K562 (cell line): ENCODE data around the gene LRRC10B. TPM values are rescaled to one million over a fixed set of nuclear protein-coding genes. Genes with fewer than 3 reads are reported as not detected.

ENCODE experiments used
- ATAC-seq: fragments of 200-7000 bp; cut with Tn5 transposase; 3 replicates; pipeline ENCODE4 v1.9.1; 2020; ENCODE audit warnings: moderate library complexity
- BruUV-seq: library from RNA; stranded (reverse); fragments of 400-500 nt; replicated peaks from 2 replicates; lab custom pipeline; 2021; lab: Mats Ljungman, UMichigan
- CTCF ChIA-PET: fragments of 300-600 bp; formaldehyde crosslinking; extraction: SDS; loops from one replicate; lab custom pipeline; 2021; ENCODE audit warnings: low intra/inter-chr PET ratio; lab: Yijun Ruan, JAX
- POLR2A ChIA-PET: fragments of 300-600, 350-650 bp; sonication (Branson Sonifier 250); formaldehyde crosslinking; extraction: SDS; loops from one replicate; lab custom pipeline; 2021; ENCODE audit warnings: antibody characterized with exemption, inconsistent platforms; lab: Yijun Ruan, JAX
- DNase-seq, 4 experiments: peaks; one replicate each; pipeline versions ENCODE4 v3.0.0 to v3.0.0-alpha.2; 2011 to 2018; ENCODE audit warnings: low spot score in 3 of 4, mixed read lengths in 3 of 4; ENCODE audit errors: extremely low read depth in 1 of 4
- FAIRE-seq: peaks from 2 replicates; lab custom pipeline; 2011; peaks lifted over from hg19 to GRCh38; lab: Jason Lieb, UNC
- H2AFZ ChIP-seq: 2 replicates; pipeline ENCODE4 v1.6.0; 2011; ENCODE audit warnings: low read depth, low read length, control low read depth, inconsistent platforms
- H3K27ac ChIP-seq: fragments of 200-600 bp; 3 replicates; pipeline ENCODE4 v1.8.0; 2011; ENCODE audit warnings: low read depth, mild to moderate bottlenecking, control low read depth, inconsistent platforms, low read length, moderate library complexity, mixed read lengths; ENCODE audit errors: extremely low read depth
- H3K27me3 ChIP-seq, 2 experiments: fragments of 300-600 bp in 1 of 2; 2 replicates in 1 of 2; 3 replicates in 1 of 2; pipeline versions ENCODE4 v1.6.0 to v1.8.0; 2011; ENCODE audit warnings: inconsistent platforms in 2 of 2, low read length in 2 of 2, mild to moderate bottlenecking in 1 of 2, mixed read lengths in 1 of 2, moderate library complexity in 1 of 2; ENCODE audit not compliant: control insufficient read depth in 2 of 2, insufficient read depth in 2 of 2
- H3K36me3 ChIP-seq: fragments of 300-600 bp; 3 replicates; pipeline ENCODE4 v1.8.0; 2011; ENCODE audit warnings: mild to moderate bottlenecking, low read length, inconsistent platforms; ENCODE audit not compliant: control insufficient read depth, insufficient read depth
- H3K4me1 ChIP-seq, 2 experiments: fragments of 200-600 bp in 1 of 2; replicated peaks in 1 of 2; 2 replicates in 1 of 2; 3 replicates in 1 of 2; pipeline versions ENCODE4 v1.5.1 to v1.8.0; 2011; ENCODE audit warnings: inconsistent platforms in 2 of 2, low read length in 2 of 2, mild to moderate bottlenecking in 1 of 2, mixed read lengths in 1 of 2, moderate library complexity in 1 of 2; ENCODE audit not compliant: control insufficient read depth in 2 of 2, insufficient read depth in 2 of 2
- H3K4me2 ChIP-seq: 2 replicates; pipeline ENCODE4 v1.6.1; 2011; ENCODE audit warnings: low read length, control low read depth, inconsistent platforms, mixed read lengths; ENCODE audit not compliant: insufficient read depth
- H3K4me3 ChIP-seq: fragments of 200-600 bp; sonication (generic), shearing (Covaris generic); 2 replicates; pipeline ENCODE4 v1.5.1; 2016; ENCODE audit warnings: control low read depth, inconsistent platforms
- H3K79me2 ChIP-seq: fragments of 200-600 bp; 3 replicates; pipeline ENCODE4 v1.8.0; 2011; ENCODE audit warnings: low read length, inconsistent platforms; ENCODE audit not compliant: control insufficient read depth, insufficient read depth
- H3K9ac ChIP-seq, 2 experiments: 2 replicates each; pipeline versions ENCODE4 v1.6.0 to v1.6.1; 2011; ENCODE audit warnings: low read depth in 2 of 2, low read length in 2 of 2, control low read depth in 1 of 2, inconsistent platforms in 1 of 2, mild to moderate bottlenecking in 1 of 2, mixed read lengths in 1 of 2; ENCODE audit not compliant: insufficient read depth in 1 of 2
- H3K9me1 ChIP-seq: one replicate; pipeline ENCODE4 v1.6.0; 2011; ENCODE audit warnings: inconsistent platforms, mild to moderate bottlenecking, low read length, moderate library complexity; ENCODE audit not compliant: control insufficient read depth, insufficient read depth
- H3K9me3 ChIP-seq: replicated peaks from 2 replicates; pipeline ENCODE4 v1.5.1; 2011; ENCODE audit warnings: low read depth, low read length, inconsistent platforms; ENCODE audit not compliant: control insufficient read depth, insufficient read depth
- H4K20me1 ChIP-seq: replicated peaks from 2 replicates; pipeline ENCODE4 v1.6.1; 2011; ENCODE audit warnings: low read length, inconsistent platforms, mixed read lengths; ENCODE audit not compliant: control insufficient read depth, insufficient read depth
- FOXK1 ChIP-seq: sonication (generic); formaldehyde crosslinking; IDR thresholded peaks from 2 replicates; pipeline ENCODE4 v1.8.0; 2022; ENCODE audit warnings: missing genetic modification reagents, mild to moderate bottlenecking, borderline replicate concordance
- MAFK ChIP-seq: IDR thresholded peaks from 2 replicates; pipeline ENCODE4 v1.6.1; 2011; ENCODE audit warnings: low read length, improper control_type of control experiment
- MIER1 ChIP-seq: fragments of 450-650 bp; IDR thresholded peaks from 2 replicates; pipeline ENCODE4 v1.6.1; 2016; ENCODE audit warnings: antibody characterized with exemption, mild to moderate bottlenecking, low read depth
- PHF20 ChIP-seq: fragments of 450-650 bp; IDR thresholded peaks from 2 replicates; pipeline ENCODE4 v1.6.1; 2018; ENCODE audit not compliant: partially characterized antibody
- SMARCA4 ChIP-seq: fragments of 450-650 bp; IDR thresholded peaks from 2 replicates; pipeline ENCODE4 v1.6.1; 2016
- TCFL5 ChIP-seq: fragments of 250-450 bp; sonication (Bioruptor Pico); conservative IDR thresholded peaks from 2 replicates; pipeline ENCODE4 v1.6.1; 2021; ENCODE audit warnings: mild to moderate bottlenecking, moderate library complexity, matching md5 sums
- ZMIZ1 ChIP-seq, 2 experiments: fragments of 150-350 bp in 1 of 2; IDR thresholded peaks; 2 replicates each; pipeline ENCODE4 v1.6.1; 2012 to 2016; ENCODE audit warnings: low read depth in 2 of 2, low read length in 2 of 2, mild to moderate bottlenecking in 1 of 2, moderate library complexity in 1 of 2
- ZNF23 ChIP-seq: fragments of 250-450 bp; sonication (Bioruptor Pico); IDR thresholded peaks from 2 replicates; pipeline ENCODE4 v1.4.0; 2020; ENCODE audit warnings: mild to moderate bottlenecking
- ZNF644 ChIP-seq: fragments of 200-800 bp; sonication (Bioruptor generic); IDR thresholded peaks from 2 replicates; pipeline ENCODE4 v1.6.1; 2016; ENCODE audit warnings: low read depth, missing genetic modification characterization, missing compliant biosample characterization
- WGBS: fragments of 100-300 bp; shearing (Covaris generic); methylation state at CpG from one replicate; pipeline ENCODE4 v1.1.6; 2016; ENCODE audit warnings: low coverage, mixed read lengths; ENCODE audit not compliant: insufficient coverage; ENCODE audit errors: missing lambda C conversion rate; 5-methylcytosine and 5-hydroxymethylcytosine counted together
- in situ Hi-C: fragments of 300-500 bp; cut with MboI; formaldehyde crosslinking; loops from 4 replicates; pipeline ENCODE4 v1.15.0; 2018; ENCODE audit warnings: inconsistent platforms, mixed read lengths
- intact Hi-C: fragments of 100-400 bp; cut with micrococcal nuclease; formaldehyde crosslinking; loops from 2 replicates; pipeline ENCODE4 v1.14.2; 2022
- polyA plus RNA-seq, 8 experiments: library from polyadenylated mRNA; depleted of rRNA in 4 of 8; stranded (reverse) in 5 of 8; unstranded in 3 of 8; fragments of >200 nt; fragmentation: Nextera tagmentation in 2 of 8; fragmentation: Illumina TruSeq in 1 of 8; extraction: Ambion mirVana in 2 of 8; extraction: Trizol in 1 of 8; gene quantifications; 2 replicates each; pipeline versions ENCODE4 v1.2.1 to v1.2.3, GENCODE V29; 2011 to 2014; ENCODE audit warnings: inconsistent platforms in 1 of 8, missing spikeins in 1 of 8
- total RNA-seq, 7 experiments: library from RNA; depleted of rRNA in 6 of 7; stranded (reverse); fragments of >200 nt in 6 of 7; fragmentation: Illumina TruSeq in 2 of 7; extraction: Trizol in 2 of 7; gene quantifications; 2 replicates each; pipeline versions ENCODE4 v1.2.1 to v1.2.3, GENCODE V29; 2011 to 2021; ENCODE audit warnings: low replicate concordance in 1 of 7
- TF ChIP-seq, protein P1 (sequence below): sonication (generic); formaldehyde crosslinking; IDR thresholded peaks from 2 replicates; pipeline ENCODE4 v1.8.1; 2023; ENCODE audit warnings: mild to moderate bottlenecking, missing genetic modification reagents

The LRRC10B gene
- total and polyA plus RNA-seq, 9 of the 15 experiments (the other 6 are each of a cell fraction or from before 2014, with no cell fraction given): 0.11 TPM; not detected in 8

GRCh38 chr11:61549662-61550568, 41.4 kb downstream of the LRRC10B start (continued):
- no peak for TF ChIP-seq MIER1
- TF ChIP-seq ZNF23 (CRISPR knock-in tag): no peak
- TF ChIP-seq MAFK: no peak

DNA sequence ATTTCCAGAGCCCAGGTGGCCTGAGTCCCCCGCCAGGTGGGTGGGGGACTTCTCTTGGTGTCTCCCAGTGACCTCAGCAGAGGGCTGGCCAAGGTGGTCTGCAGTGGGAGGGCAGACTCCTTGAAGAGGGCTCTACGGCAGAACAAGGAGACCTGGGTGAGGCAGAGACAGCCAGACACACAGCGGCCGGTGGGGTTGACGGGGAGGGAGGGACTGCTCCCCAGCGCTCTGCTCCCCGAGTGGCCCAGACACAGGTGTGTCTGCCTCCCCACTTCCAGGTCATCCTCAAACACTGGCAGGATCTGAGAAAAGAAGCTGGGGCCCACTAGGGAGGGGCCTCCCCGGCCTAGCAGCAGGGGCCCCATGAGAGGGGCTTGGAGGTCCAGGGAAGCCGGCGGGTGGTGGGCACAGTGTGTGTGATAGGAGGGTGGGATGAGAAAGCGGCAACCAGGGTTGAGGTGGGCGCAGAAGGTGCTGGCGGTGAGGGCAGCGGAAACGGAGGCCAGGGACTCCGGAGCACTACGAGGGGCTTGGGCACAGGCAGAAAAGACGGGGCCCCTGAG, 42.2 kb downstream of the LRRC10B start:
- FAIRE-seq: no peak
- peaks cover 0 to 44% of the 10 kb centered on the region in 2 experiments; a peak in 4 of 5 replicates for H3K4me1 ChIP-seq
- no peak overlapping the region; a peak in 1 of 4 replicates for H3K9ac ChIP-seq
- no peak overlapping the region for H3K27ac ChIP-seq
- no peaks in the 10 kb centered on the region for H3K36me3 ChIP-seq
- H3K4me3 ChIP-seq: no peak overlapping the region
- 4% methylated on average over 12 of the region's 18 CpGs for WGBS
- no peaks in the 10 kb centered on the region for H3K9me1 ChIP-seq
- intact Hi-C loops (no loop called here), in situ Hi-C loops (no loop called here)
- ChIA-PET POLR2A (no interaction called here), CTCF (no interaction called here)
- peaks cover 12% of the 10 kb centered on the region; the same call in 1 of the 2 replicates for H4K20me1 ChIP-seq
- no peaks in the 10 kb centered on the region for H3K9me3 ChIP-seq
- H3K4me2 ChIP-seq: no peak overlapping the region
- no TSS peak for BruUV-seq
- no peak for DNase-seq
- H3K79me2 ChIP-seq: no peaks in the 10 kb centered on the region
- H3K27me3 ChIP-seq: peaks cover 12 to 79% of the 10 kb centered on the region in 2 experiments; a peak in 4 of 5 replicates
- no peak overlapping the region for H2AFZ ChIP-seq
- no peak for ATAC-seq
- TF ChIP-seq, protein P1, sequence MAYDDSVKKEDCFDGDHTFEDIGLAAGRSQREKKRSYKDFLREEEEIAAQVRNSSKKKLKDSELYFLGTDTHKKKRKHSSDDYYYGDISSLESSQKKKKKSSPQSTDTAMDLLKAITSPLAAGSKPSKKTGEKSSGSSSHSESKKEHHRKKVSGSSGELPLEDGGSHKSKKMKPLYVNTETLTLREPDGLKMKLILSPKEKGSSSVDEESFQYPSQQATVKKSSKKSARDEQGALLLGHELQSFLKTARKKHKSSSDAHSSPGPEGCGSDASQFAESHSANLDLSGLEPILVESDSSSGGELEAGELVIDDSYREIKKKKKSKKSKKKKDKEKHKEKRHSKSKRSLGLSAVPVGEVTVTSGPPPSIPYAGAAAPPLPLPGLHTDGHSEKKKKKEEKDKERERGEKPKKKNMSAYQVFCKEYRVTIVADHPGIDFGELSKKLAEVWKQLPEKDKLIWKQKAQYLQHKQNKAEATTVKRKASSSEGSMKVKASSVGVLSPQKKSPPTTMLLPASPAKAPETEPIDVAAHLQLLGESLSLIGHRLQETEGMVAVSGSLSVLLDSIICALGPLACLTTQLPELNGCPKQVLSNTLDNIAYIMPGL (CRISPR knock-in tag): no peak
- TF ChIP-seq ZNF644 (no peak), SMARCA4 (no peak), PHF20 (no peak), FOXK1 (no peak), TCFL5 (CRISPR knock-in tag) (no peak), ZMIZ1 (IDR thresholded peaks at IDR 0.05; ENCODE audit: low read depth in 2 of 2, low read length in 2 of 2) (no peak)
